ENCODE measurements around the gene MFNG. TPM values are rescaled to one million over a fixed set of nuclear protein-coding genes. Genes with fewer than 3 reads are reported as not detected.

Gene MFNG
- total RNA-seq, 1 experiment from 2014 or later, result 3.3 TPM

- H3K9ac ChIP-seq (ENCODE audit: extremely low read depth, insufficient read length, low read length), result no peak overlapping the region
- no peak overlapping the region for H3K27ac Mint-ChIP-seq
- WGBS (ENCODE audit: extremely low coverage, insufficient read length, low lambda C conversion rate), result no CpG with 5 or more reads among the region's 10 CpGs
These were observed 39.0 kb upstream of the MFNG start for GRCh38 chr22:37525073-37525745.

More at GRCh38 chr22:37525073-37525745, 39.0 kb upstream of the MFNG start:
- H2BK12ac ChIP-seq (ENCODE audit: insufficient read length, low read depth, low read length), result no peak overlapping the region
- Mint-ChIP-seq H3K9me3 (no peaks in the 10 kb centered on the region), H3K27me3 (ENCODE audit: low read depth) (peaks cover 29% of the 10 kb centered on the region), H3K4me3 (no peak overlapping the region), H3K4me1 (peaks cover 0 to 7% of the 10 kb centered on the region in 2 experiments; a peak in 2 of 4 replicates), H3K36me3 (ENCODE audit: insufficient read depth in 1 of 3, low read depth in 3 of 3) (no peaks in the 10 kb centered on the region)
- H3K14ac ChIP-seq (ENCODE audit: insufficient read depth, low read length), result no peak overlapping the region
- H2BK20ac ChIP-seq (ENCODE audit: low read depth, low read length, poor library complexity, severe bottlenecking), result no peak overlapping the region
- no peak overlapping the region for H2AFZ ChIP-seq (ENCODE audit: low read length)
- H3K56ac ChIP-seq (ENCODE audit: insufficient read length, low read depth, low read length), result no peak overlapping the region
- no peaks in the 10 kb centered on the region for H3K9me3 ChIP-seq (ENCODE audit: control insufficient read depth, low read depth, low read length)
- H3K27me3 ChIP-seq (ENCODE audit: insufficient read depth, low read length), result no peaks in the 10 kb centered on the region
- no peak overlapping the region for H4K91ac ChIP-seq (ENCODE audit: insufficient read length, low read depth, low read length)
- H3K27ac ChIP-seq (ENCODE audit: insufficient read length, low read depth, low read length), result no peak overlapping the region
- no peak overlapping the region for H4K5ac ChIP-seq (ENCODE audit: insufficient read length, low read depth, low read length)
- no peak overlapping the region for H2BK5ac ChIP-seq (ENCODE audit: insufficient read length, low read length)
- no peaks in the 10 kb centered on the region for H3K4me1 ChIP-seq (ENCODE audit: insufficient read depth, low read length)
- H2AK5ac ChIP-seq (ENCODE audit: insufficient read length, low read length), result no peak overlapping the region
- no peak overlapping the region for H3K4me2 ChIP-seq (ENCODE audit: insufficient read depth, insufficient read length, low read length)
- H2BK120ac ChIP-seq (ENCODE audit: low read depth, low read length, poor library complexity, severe bottlenecking), result no peak overlapping the region
- no peak overlapping the region for H3K4ac ChIP-seq (ENCODE audit: low read depth, low read length)
- no peak overlapping the region for H3T11ph ChIP-seq (ENCODE audit: low read length)
- no peak overlapping the region for H3K18ac ChIP-seq (ENCODE audit: insufficient read length, low read depth, low read length)
- H3K23ac ChIP-seq (ENCODE audit: insufficient read length, low read depth, low read length), result no peak overlapping the region
- TF ChIP-seq CTCF (conservative IDR thresholded peaks at IDR 0.05), result no peak
- no peak overlapping the region for H2BK15ac ChIP-seq (ENCODE audit: low read depth, low read length)
- H3K79me2 ChIP-seq (ENCODE audit: insufficient read depth, low read length), result no peaks in the 10 kb centered on the region
- no peak for DNase-seq
- no peaks in the 10 kb centered on the region for H4K20me1 ChIP-seq (ENCODE audit: control insufficient read depth, insufficient read depth, insufficient read length)
- H3K23me2 ChIP-seq (ENCODE audit: insufficient read length, low read depth, low read length, poor library complexity, severe bottlenecking), result no peaks in the 10 kb centered on the region
- H3K79me1 ChIP-seq (ENCODE audit: insufficient read depth, low read depth, low read length, poor library complexity, severe bottlenecking), result no peaks in the 10 kb centered on the region
- no peak overlapping the region for H4K8ac ChIP-seq (replicated peaks; ENCODE audit: insufficient read length, low read depth, low read length)

Data from H9 (cell line).